ENCODE results near the gene CBX4. TPM values are rescaled to one million over a fixed set of nuclear protein-coding genes. Genes with fewer than 3 reads are reported as not detected.

Gene CBX4
- total RNA-seq, 1 donor from 2014 or later, result 20.6 TPM

DNA sequence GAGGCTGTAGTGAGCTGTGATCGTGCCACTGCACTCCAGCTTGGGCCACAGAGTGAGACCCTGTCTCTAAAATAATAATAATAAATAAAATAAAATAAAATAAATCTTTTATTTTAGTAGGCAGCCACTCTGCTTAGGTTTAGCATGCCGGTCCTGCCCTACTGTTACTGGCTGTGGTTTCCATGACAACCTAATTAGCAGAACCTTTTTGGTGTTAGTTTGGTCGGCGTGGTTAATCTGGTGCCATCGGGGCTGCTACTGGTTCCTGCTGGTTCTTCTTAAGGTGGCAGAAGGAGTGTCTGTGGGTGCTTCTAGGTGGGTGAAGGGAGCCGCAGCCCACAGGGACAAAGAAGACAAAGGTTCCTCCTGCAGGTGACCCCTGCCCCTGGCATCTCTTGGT is 37.8 kb upstream of the CBX4 start:
- Histone ChIP-seq H3K27me3 (ENCODE audit: low read depth) (no peaks in the 10 kb centered on the region), H3K9me3 (no peaks in the 10 kb centered on the region), H3K4me3 (no peak overlapping the region), H3K4me1 (no peaks in the 10 kb centered on the region), H3K36me3 (no peaks in the 10 kb centered on the region), H3K27ac (no peak overlapping the region)
- DNase-seq (no peak), ATAC-seq (no peak)
- no peak for TF ChIP-seq CTCF (IDR thresholded peaks at IDR 0.05)
- intact Hi-C loops (cut with DNase I), result no loop called here

- Histone ChIP-seq H3K4me1 (no peaks in the 10 kb centered on the region), H3K9me3 (no peaks in the 10 kb centered on the region), H3K27me3 (ENCODE audit: low read depth) (no peaks in the 10 kb centered on the region), H3K36me3 (no peaks in the 10 kb centered on the region), H3K4me3 (no peak overlapping the region), H3K27ac (no peak overlapping the region)
- TF ChIP-seq CTCF (IDR thresholded peaks at IDR 0.05), result no peak
- ATAC-seq, result no peak
- DNase-seq, result no peak
- intact Hi-C loops (cut with DNase I), result no loop called here
These were observed 36.3 kb upstream of the CBX4 start for GRCh38 chr17:79875511-79875910.

DNA sequence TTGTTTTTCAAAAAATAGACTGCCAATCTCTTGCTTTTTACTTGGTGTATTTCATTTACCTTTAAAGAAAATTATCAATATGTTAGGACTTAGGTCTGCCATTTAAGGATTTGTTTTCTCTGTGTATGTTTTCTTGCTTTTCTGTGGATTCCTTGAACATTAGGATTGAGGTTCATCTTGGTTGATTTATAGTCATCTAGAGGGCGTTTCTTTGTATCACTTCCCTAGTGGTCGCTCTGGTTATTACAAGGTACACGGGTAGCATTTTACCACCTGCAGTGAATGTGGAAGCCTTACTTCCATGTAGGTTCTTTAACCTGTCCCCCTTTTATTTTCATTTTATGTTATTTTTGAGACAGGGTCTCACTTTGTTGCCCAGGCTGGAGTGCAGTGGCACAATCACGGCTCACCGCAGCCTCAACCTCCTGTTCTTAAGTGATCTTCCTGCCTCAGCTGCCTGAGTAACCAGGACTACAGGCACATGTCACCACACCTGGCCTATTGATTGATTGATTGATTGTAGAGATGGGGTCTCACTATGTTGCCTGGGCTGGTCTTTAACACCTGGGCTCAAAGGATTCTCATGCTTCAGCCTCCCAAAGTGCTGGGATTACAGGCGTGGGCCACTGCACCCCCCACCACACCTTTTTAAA is 35.2 kb upstream of the CBX4 start:
- H3K9me3 ChIP-seq, result no peaks in the 10 kb centered on the region
- intact Hi-C loops (cut with DNase I), result no loop called here
- H3K27me3 ChIP-seq (ENCODE audit: low read depth), result no peaks in the 10 kb centered on the region
- H3K4me3 ChIP-seq, result no peak overlapping the region
- no peak overlapping the region for H3K27ac ChIP-seq
- H3K36me3 ChIP-seq, result no peaks in the 10 kb centered on the region
- H3K4me1 ChIP-seq, result no peaks in the 10 kb centered on the region
- TF ChIP-seq CTCF (IDR thresholded peaks at IDR 0.05), result peak; percentile 50
- DNase-seq (no peak), ATAC-seq (peak in 1 of 2 donors; percentile 56)

DNA sequence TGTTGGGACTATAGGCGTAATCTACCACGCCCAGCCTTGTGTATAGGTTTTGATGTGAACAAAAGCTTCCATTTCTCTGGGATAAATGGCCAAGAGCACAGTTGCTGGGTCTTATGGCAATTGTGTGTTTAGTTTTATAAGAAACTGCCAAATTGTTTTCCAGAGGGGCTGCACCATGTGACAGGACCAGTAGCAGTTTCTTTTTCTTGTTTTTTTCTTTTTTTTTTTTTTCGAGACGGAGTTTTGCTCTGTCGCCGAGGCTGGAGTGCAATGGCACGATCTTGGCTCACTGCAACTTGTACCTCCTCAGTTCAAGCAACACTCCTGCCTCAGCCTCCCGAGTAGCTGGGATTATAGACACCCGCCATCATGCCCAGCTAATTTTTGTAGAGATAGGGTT is 34.3 kb upstream of the CBX4 start:
- Histone ChIP-seq H3K36me3 (no peaks in the 10 kb centered on the region), H3K4me1 (no peaks in the 10 kb centered on the region), H3K27me3 (ENCODE audit: low read depth) (no peaks in the 10 kb centered on the region), H3K4me3 (no peak overlapping the region), H3K9me3 (no peaks in the 10 kb centered on the region), H3K27ac (no peak overlapping the region)
- ATAC-seq (no peak), DNase-seq (no peak)
- intact Hi-C loops (cut with DNase I), result no loop called here
- TF ChIP-seq CTCF (IDR thresholded peaks at IDR 0.05), result no peak

- intact Hi-C loops (cut with DNase I), result no loop called here
- TF ChIP-seq CTCF (IDR thresholded peaks at IDR 0.05), result no peak
These were observed 33.5 kb upstream of the CBX4 start for GRCh38 chr17:79872762-79873161.

More at GRCh38 chr17:79872762-79873161, 33.5 kb upstream of the CBX4 start:
- ATAC-seq (no peak), DNase-seq (no peak)
- H3K9me3 ChIP-seq, result no peaks in the 10 kb centered on the region
- no peak overlapping the region for H3K27ac ChIP-seq
- H3K4me3 ChIP-seq, result no peak overlapping the region
- H3K36me3 ChIP-seq, result no peaks in the 10 kb centered on the region
- H3K4me1 ChIP-seq, result no peaks in the 10 kb centered on the region
- no peaks in the 10 kb centered on the region for H3K27me3 ChIP-seq (ENCODE audit: low read depth)
